ENCODE results near the gene SMIM44. TPM values are rescaled to one million over a fixed set of nuclear protein-coding genes. Genes with fewer than 3 reads are reported as not detected.

The SMIM44 gene
- total RNA-seq, 1 experiment from 2014 or later: not detected

- no peak for DNase-seq (ENCODE audit: low read depth)
Observed at GRCh38 chr19:3441986-3442329, 41.3 kb downstream of the SMIM44 start.

GRCh38 chr19:3441089-3441985 is 41.9 kb downstream of the SMIM44 start:
- DNase-seq (ENCODE audit: low read depth): no peak

- no peak for DNase-seq (ENCODE audit: low read depth)
Observed at GRCh38 chr19:3440082-3440481, 43.2 kb downstream of the SMIM44 start.

GRCh38 chr19:3434630-3435553 is 48.3 kb downstream of the SMIM44 start:
- peak; percentile 95 for DNase-seq (ENCODE audit: low read depth)

GRCh38 chr19:3433805-3434540 is 49.3 kb downstream of the SMIM44 start:
- DNase-seq (ENCODE audit: low read depth): no peak

- no peak for DNase-seq (ENCODE audit: low read depth)
Observed at GRCh38 chr19:3433313-3433712, 49.9 kb downstream of the SMIM44 start.

Small RNA genes within 50 kb of the gene (small RNA-seq; reads per million reads assigned to genes)
- gene RF00212: not detected

Other genes starting within 250 kb of the SMIM44 start
- gene NFIC, start 116.9 kb downstream of the SMIM44 start, total RNA-seq (2014; rRNA removed; shearing (Covaris generic)): 22.5 and 33.2 TPM in 2 replicates
- not detected in 2 replicates for gene SMIM24, start 2.9 kb downstream of the SMIM44 start, total RNA-seq (2014; rRNA removed; shearing (Covaris generic))
- 37.0 and 45.3 TPM in 2 replicates for gene DOHH, start 17.2 kb upstream of the SMIM44 start, total RNA-seq (2014; rRNA removed; shearing (Covaris generic))
- gene FZR1, start 22.9 kb upstream of the SMIM44 start, total RNA-seq (2014; rRNA removed; shearing (Covaris generic)): 60.9 and 73.5 TPM in 2 replicates
- 0.60 TPM in 1 of 2 replicates, not detected in the other for gene TEKTIP1, start 55.7 kb upstream of the SMIM44 start, total RNA-seq (2014; rRNA removed; shearing (Covaris generic))
- 109 and 132 TPM in 2 replicates for gene MFSD12, start 74.1 kb upstream of the SMIM44 start, total RNA-seq (2014; rRNA removed; shearing (Covaris generic))
- gene HMG20B, start 89.5 kb upstream of the SMIM44 start, total RNA-seq (2014; rRNA removed; shearing (Covaris generic)): 57.1 and 69.3 TPM in 2 replicates
- 0.02 and 0.03 TPM in 2 replicates for gene GIPC3, start 102.0 kb upstream of the SMIM44 start, total RNA-seq (2014; rRNA removed; shearing (Covaris generic))
- gene TBXA2R, start 123.4 kb upstream of the SMIM44 start, total RNA-seq (2014; rRNA removed; shearing (Covaris generic)): 0.40 and 0.96 TPM in 2 replicates
- gene CACTIN, start 143.3 kb upstream of the SMIM44 start, total RNA-seq (2014; rRNA removed; shearing (Covaris generic)): 27.8 and 33.4 TPM in 2 replicates
- gene PIP5K1C, start 217.0 kb upstream of the SMIM44 start, total RNA-seq (2014; rRNA removed; shearing (Covaris generic)): 8.9 and 15.5 TPM in 2 replicates
- gene TJP3, start 224.9 kb upstream of the SMIM44 start, total RNA-seq (2014; rRNA removed; shearing (Covaris generic)): 0.03 TPM in 1 of 2 replicates, not detected in the other

Measured in HT1080 (cell line).